HG02981 (cell line): Measurements from ENCODE around the gene HAPLN2.

Experiments
- ATAC-seq: cut with Tn5 transposase; IDR thresholded peaks from one replicate; pipeline ENCODE4 v1.9.1; 2021; ENCODE audit warnings: mild to moderate bottlenecking, moderate library complexity; ENCODE audit not compliant: unreplicated experiment

The HAPLN2 gene

GRCh38 chr1:156660752-156661112 is 41.5 kb downstream of the HAPLN2 start:
- ATAC-seq = no peak

GRCh38 chr1:156662005-156662799 is 43.0 kb downstream of the HAPLN2 start:
- no peak for ATAC-seq

- no peak for ATAC-seq
Observed at GRCh38 chr1:156662800-156663055, 43.5 kb downstream of the HAPLN2 start.

GRCh38 chr1:156663178-156663577 is 44.0 kb downstream of the HAPLN2 start:
- no peak for ATAC-seq

GRCh38 chr1:156664046-156664766 is 45.0 kb downstream of the HAPLN2 start:
- no peak for ATAC-seq

GRCh38 chr1:156664767-156665411 is 45.7 kb downstream of the HAPLN2 start:
- no peak for ATAC-seq

GRCh38 chr1:156665539-156665938 is 46.3 kb downstream of the HAPLN2 start:
- no peak for ATAC-seq

GRCh38 chr1:156666862-156667609 is 47.8 kb downstream of the HAPLN2 start:
- no peak for ATAC-seq

- ATAC-seq = no peak
Observed at GRCh38 chr1:156667610-156667967, 48.4 kb downstream of the HAPLN2 start.

GRCh38 chr1:156667968-156668709 is 48.9 kb downstream of the HAPLN2 start:
- no peak for ATAC-seq

- ATAC-seq = no peak
Observed at GRCh38 chr1:156668801-156669637, 49.8 kb downstream of the HAPLN2 start.

- no peak for ATAC-seq
Observed at GRCh38 chr1:156669794-156670193, 50.6 kb downstream of the HAPLN2 start.

GRCh38 chr1:156670359-156670758 is 51.1 kb downstream of the HAPLN2 start:
- no peak for ATAC-seq

- ATAC-seq = no peak
Observed at GRCh38 chr1:156670791-156671190, 51.6 kb downstream of the HAPLN2 start.

GRCh38 chr1:156671804-156672203 is 52.6 kb downstream of the HAPLN2 start:
- ATAC-seq = no peak

GRCh38 chr1:156673387-156674121 is 54.3 kb downstream of the HAPLN2 start:
- ATAC-seq = no peak
